Activated naive CD8-positive, alpha-beta T cell (primary cell): ENCODE data around the gene GNA12.
A peak's percentile ranks its signal among the peaks of the same experiment; 100 is the strongest.

Experiments used
- H3K27ac Mint-ChIP-seq: one replicate; pipeline ENCODE4 v1.8.0; 2021; ENCODE audit warnings: mixed read lengths
- H3K27me3 Mint-ChIP-seq: one replicate; pipeline ENCODE4 v1.8.0; 2021; ENCODE audit warnings: mixed read lengths
- H3K36me3 Mint-ChIP-seq: one replicate; pipeline ENCODE4 v1.8.0; 2021; ENCODE audit warnings: mixed read lengths
- H3K4me1 Mint-ChIP-seq: one replicate; pipeline ENCODE4 v1.8.0; 2021; ENCODE audit warnings: low read depth, mixed read lengths
- H3K4me3 Mint-ChIP-seq: one replicate; pipeline ENCODE4 v1.8.0; 2021; ENCODE audit warnings: mild to moderate bottlenecking, mixed read lengths
- H3K9me3 Mint-ChIP-seq: one replicate; pipeline ENCODE4 v1.8.0; 2021; ENCODE audit warnings: low read depth, mixed read lengths

Gene GNA12

DNA sequence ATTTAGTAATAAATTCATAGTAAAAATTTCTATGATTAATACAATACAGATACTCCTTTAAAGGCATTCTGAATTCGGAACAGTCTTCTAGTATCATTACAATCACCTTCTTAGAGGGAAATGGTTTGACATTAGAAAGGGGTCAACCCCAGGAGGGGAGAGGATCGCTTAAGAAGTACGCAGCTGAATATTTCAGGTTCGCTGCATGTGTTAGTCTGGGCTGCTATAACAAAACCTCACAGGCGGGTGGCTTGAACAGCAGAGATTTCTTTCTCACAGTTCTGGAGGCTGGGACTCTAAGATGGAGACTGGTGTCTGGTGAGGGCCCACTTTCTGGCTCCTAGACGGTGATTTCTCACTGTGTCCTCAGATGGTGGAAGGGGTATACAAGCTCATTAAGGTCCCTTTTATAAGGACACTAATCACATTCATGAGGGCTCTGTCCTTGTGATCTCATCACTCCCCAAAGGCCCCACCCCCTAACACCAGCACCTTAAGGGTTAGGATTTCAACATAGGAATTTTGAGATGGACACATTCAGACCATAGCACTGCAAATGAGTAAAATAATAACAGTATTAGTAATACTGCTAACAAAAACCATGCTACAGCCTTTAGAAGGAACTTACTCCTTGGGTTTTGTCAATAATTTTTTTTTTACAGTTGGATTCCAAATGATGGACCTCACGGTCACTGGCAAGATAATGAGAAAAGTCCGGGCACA, 34.0 kb downstream of the GNA12 start:
- no peaks in the 10 kb centered on the region for H3K27me3 Mint-ChIP-seq

GRCh38 chr7:2808891-2809665, 35.0 kb downstream of the GNA12 start:
- no peaks in the 10 kb centered on the region for H3K9me3 Mint-ChIP-seq
- peaks cover 10% of the 10 kb centered on the region for H3K4me1 Mint-ChIP-seq
- H3K27ac Mint-ChIP-seq, result no peak overlapping the region
- no peaks in the 10 kb centered on the region for H3K27me3 Mint-ChIP-seq
- H3K4me3 Mint-ChIP-seq, result no peak overlapping the region
- H3K36me3 Mint-ChIP-seq, result peaks cover 4% of the 10 kb centered on the region

More for the DNA sequence above, 34.0 kb downstream of the GNA12 start:
- Mint-ChIP-seq H3K4me1 (peaks cover 10% of the 10 kb centered on the region), H3K27ac (no peak overlapping the region), H3K9me3 (no peaks in the 10 kb centered on the region), H3K4me3 (no peak overlapping the region), H3K36me3 (peaks cover 4% of the 10 kb centered on the region)

DNA sequence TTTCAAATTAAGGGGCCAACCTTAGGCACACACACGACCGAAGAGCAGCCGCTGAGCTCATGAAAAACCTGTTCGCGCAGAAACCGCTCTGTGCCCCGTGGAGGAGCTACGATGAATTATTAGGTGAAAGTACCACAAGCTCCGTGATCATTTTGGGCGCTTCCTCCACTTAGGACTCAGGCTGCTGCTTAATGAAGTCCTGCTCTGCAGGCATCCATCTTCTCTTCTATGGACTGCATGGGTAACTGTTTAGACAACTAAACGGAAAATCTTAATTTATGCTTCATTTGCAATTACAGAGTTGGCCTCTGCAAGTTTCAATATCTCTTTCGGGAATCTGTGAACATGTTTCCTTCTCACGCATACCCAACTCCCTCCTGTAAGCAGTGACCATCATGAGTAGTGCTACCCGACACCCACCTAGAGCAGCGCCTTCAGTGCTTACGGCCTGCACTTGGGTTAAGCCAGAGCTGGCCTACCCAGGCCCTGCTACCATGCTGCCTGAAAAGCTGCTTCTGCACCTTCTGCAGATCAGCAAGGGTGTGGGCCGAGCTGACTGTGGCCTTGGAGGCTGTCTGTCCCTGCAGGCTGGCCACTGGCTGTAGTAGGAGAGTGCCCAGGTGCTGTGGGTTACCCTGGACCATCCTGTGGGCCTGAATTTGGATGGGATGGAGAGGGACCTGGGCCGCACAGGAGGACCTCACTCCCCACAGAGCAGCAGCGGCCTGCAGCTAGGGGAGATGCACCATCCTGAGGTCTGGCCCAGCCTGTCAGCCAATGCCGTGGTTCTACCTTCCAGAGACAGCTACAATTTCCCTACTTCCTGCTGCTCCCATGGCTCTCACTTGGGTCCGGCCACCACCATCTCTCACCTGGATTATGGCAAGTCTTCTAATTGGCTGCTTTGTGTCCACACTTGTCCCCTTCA, 36.0 kb downstream of the GNA12 start:
- peak overlapping the region; percentile 28 for H3K27ac Mint-ChIP-seq

DNA sequence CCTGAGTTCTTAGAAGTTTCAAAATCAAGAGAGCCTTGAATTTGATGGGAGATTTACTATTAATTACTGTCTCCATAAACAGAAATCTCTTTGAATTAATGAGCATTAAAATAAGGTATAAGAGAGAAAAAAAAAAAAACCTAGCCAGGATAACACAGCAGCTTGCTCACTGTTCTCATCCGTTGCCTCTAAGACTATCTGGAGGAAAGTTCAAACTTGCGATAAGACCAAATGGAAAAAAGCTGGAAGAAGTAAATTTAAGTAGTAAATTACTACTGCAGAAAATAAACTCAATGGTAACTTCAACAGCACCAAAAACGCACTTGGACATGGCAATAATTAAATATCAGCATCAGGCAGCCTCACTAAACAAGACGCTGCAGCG, 36.7 kb downstream of the GNA12 start:
- H3K4me1 Mint-ChIP-seq, result peaks cover 21% of the 10 kb centered on the region
- H3K9me3 Mint-ChIP-seq, result no peaks in the 10 kb centered on the region
- no peak overlapping the region for H3K4me3 Mint-ChIP-seq
- H3K27ac Mint-ChIP-seq, result peak overlapping the region; percentile 28
- H3K36me3 Mint-ChIP-seq, result peaks cover 6% of the 10 kb centered on the region
- H3K27me3 Mint-ChIP-seq, result no peaks in the 10 kb centered on the region

More for the DNA sequence above, 36.0 kb downstream of the GNA12 start:
- Mint-ChIP-seq H3K4me3 (no peak overlapping the region), H3K4me1 (peaks cover 14% of the 10 kb centered on the region), H3K9me3 (no peaks in the 10 kb centered on the region), H3K36me3 (peaks cover 6% of the 10 kb centered on the region), H3K27me3 (no peaks in the 10 kb centered on the region)

DNA sequence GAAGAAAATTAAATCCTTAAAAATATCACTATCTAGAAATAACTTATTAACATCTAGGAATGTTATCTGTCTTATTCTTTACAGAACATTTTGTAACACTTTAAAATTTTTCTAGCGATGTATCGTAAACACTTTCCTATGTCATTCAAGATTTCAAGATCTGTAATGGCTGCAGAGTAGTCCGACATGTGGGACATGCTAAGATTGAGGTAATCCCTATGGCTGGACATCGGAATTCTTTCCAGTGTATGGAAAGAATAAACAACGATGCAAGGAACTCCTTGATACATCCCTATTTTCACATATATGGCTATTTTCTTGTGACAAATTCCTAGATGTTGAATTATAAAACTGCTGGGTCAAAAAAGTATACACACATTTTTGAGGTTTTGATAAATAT, 37.5 kb downstream of the GNA12 start:
- Mint-ChIP-seq H3K27ac (no peak overlapping the region), H3K27me3 (no peaks in the 10 kb centered on the region), H3K9me3 (no peaks in the 10 kb centered on the region), H3K36me3 (peaks cover 6% of the 10 kb centered on the region), H3K4me1 (peaks cover 28% of the 10 kb centered on the region), H3K4me3 (no peak overlapping the region)

GRCh38 chr7:2805213-2805944, 38.7 kb downstream of the GNA12 start:
- H3K36me3 Mint-ChIP-seq, result peaks cover 6% of the 10 kb centered on the region
- no peaks in the 10 kb centered on the region for H3K27me3 Mint-ChIP-seq
- H3K4me1 Mint-ChIP-seq, result peaks cover 40% of the 10 kb centered on the region
- no peak overlapping the region for H3K4me3 Mint-ChIP-seq
- no peaks in the 10 kb centered on the region for H3K9me3 Mint-ChIP-seq
- no peak overlapping the region for H3K27ac Mint-ChIP-seq

DNA sequence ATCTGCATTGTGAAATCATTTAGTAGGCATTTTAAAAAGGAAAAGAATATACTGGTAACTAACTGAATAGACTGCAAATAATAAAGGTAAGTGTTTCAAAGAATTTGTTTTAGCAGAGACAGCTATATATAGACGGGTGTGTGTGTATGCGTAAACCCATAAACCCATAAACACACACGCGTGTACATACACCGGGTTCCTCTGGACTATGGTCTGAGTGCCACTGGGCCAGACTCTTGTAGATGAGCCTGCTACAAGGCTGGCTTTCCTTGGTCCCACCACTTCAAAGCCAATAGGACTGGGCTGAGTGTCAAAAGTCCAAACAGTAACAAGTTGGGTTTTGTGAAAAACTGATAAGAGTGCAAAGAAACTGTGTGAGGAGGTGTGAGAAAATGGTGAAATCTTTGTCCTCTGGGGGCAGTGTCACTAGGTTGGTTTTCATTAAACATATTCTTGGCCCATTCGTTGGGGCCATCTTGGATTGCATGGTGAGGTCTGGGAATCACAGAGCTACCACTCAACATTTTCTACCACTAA, 39.8 kb downstream of the GNA12 start:
- Mint-ChIP-seq H3K27me3 (no peaks in the 10 kb centered on the region), H3K4me1 (peaks cover 48% of the 10 kb centered on the region), H3K36me3 (peaks cover 6% of the 10 kb centered on the region), H3K27ac (no peak overlapping the region), H3K4me3 (no peak overlapping the region), H3K9me3 (no peaks in the 10 kb centered on the region)

DNA sequence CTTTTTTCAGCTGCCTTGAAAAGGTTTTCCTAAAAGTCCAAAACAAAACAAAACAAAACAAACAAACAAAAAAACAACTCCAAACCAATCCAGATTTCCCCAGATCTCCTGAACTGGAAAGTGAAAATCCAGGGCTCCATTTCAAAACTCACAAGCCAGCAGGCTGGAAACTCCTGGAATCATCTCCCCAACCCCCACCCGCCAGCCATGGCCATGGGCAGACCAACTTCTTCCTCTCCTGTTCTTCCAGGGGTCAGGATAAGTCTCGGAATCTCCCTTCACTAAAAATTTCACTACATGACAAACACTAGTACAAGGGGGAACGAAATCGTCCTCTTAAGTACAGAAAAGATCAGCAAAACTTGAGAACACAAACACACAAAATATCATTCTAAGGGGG, 40.4 kb downstream of the GNA12 start:
- peaks cover 5% of the 10 kb centered on the region for H3K36me3 Mint-ChIP-seq
- H3K27me3 Mint-ChIP-seq, result no peaks in the 10 kb centered on the region
- H3K4me1 Mint-ChIP-seq, result peaks cover 50% of the 10 kb centered on the region
- no peak overlapping the region for H3K27ac Mint-ChIP-seq
- H3K4me3 Mint-ChIP-seq, result no peak overlapping the region
- no peaks in the 10 kb centered on the region for H3K9me3 Mint-ChIP-seq

DNA sequence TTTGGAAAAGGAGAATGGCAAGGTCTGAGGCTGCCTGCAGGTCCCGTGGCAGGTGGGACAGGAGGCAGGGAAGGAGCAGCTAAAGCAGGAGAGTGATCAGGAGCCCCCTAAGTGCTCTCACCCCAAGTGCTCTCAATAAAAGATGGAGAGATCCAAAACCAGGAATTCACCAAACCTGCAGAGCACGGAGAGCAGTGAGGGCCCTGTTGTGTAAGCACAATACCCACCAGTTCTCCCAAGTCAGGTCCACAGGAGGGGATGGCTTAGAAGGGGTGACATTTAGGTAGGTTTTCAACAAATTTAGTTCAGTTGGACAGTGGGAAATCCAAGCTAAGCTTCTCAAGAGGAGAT, 40.8 kb downstream of the GNA12 start:
- Mint-ChIP-seq H3K36me3 (peaks cover 2% of the 10 kb centered on the region), H3K9me3 (no peaks in the 10 kb centered on the region), H3K4me1 (peaks cover 50% of the 10 kb centered on the region), H3K27ac (no peak overlapping the region), H3K27me3 (no peaks in the 10 kb centered on the region), H3K4me3 (no peak overlapping the region)

GRCh38 chr7:2802504-2803341, 41.4 kb downstream of the GNA12 start:
- no peak overlapping the region for H3K4me3 Mint-ChIP-seq
- peaks cover 55% of the 10 kb centered on the region for H3K4me1 Mint-ChIP-seq
- no peaks in the 10 kb centered on the region for H3K9me3 Mint-ChIP-seq
- no peak overlapping the region for H3K27ac Mint-ChIP-seq
- no peaks in the 10 kb centered on the region for H3K27me3 Mint-ChIP-seq
- H3K36me3 Mint-ChIP-seq, result peaks cover 2% of the 10 kb centered on the region

- Mint-ChIP-seq H3K36me3 (peaks cover 2% of the 10 kb centered on the region), H3K9me3 (no peaks in the 10 kb centered on the region), H3K27ac (no peak overlapping the region), H3K27me3 (no peaks in the 10 kb centered on the region), H3K4me1 (peaks cover 55% of the 10 kb centered on the region), H3K4me3 (no peak overlapping the region)
Measured at GRCh38 chr7:2802101-2802500, 42.0 kb downstream of the GNA12 start.

GRCh38 chr7:2800931-2801688, 43.0 kb downstream of the GNA12 start:
- no peaks in the 10 kb centered on the region for H3K9me3 Mint-ChIP-seq
- no peak overlapping the region for H3K4me3 Mint-ChIP-seq
- H3K4me1 Mint-ChIP-seq, result peaks cover 55% of the 10 kb centered on the region
- peaks cover 2% of the 10 kb centered on the region for H3K36me3 Mint-ChIP-seq
- no peaks in the 10 kb centered on the region for H3K27me3 Mint-ChIP-seq
- no peak overlapping the region for H3K27ac Mint-ChIP-seq
